GM12891 (cell line): Measurements from ENCODE around the gene RHAG.
"Not testable (repeated sequence)": the region's sequence is repeated elsewhere in the genome, so short reads cannot be mapped to it uniquely, and the experiment has no call there.

Source experiments
- PAX5 ChIP-seq: IDR thresholded peaks from 2 replicates; pipeline ENCODE4 v1.6.1; 2011; ENCODE audit warnings: low read length, moderate library complexity, mild to moderate bottlenecking; ENCODE audit not compliant: insufficient read depth, severe bottlenecking
- POLR2A ChIP-seq: IDR thresholded peaks from 2 replicates; pipeline ENCODE4 v1.6.1; 2011; ENCODE audit warnings: low read depth, low read length, control low read depth
- POLR2AphosphoS5 ChIP-seq: IDR thresholded peaks from 2 replicates; pipeline ENCODE4 v1.6.1; 2011; ENCODE audit warnings: low read depth, low read length, control low read depth
- POU2F2 ChIP-seq: IDR thresholded peaks from 2 replicates; pipeline ENCODE4 v1.6.1; 2011; ENCODE audit warnings: low read depth, mild to moderate bottlenecking, control low read depth, low read length, moderate library complexity
- TAF1 ChIP-seq: IDR thresholded peaks from 2 replicates; pipeline ENCODE4 v1.6.1; 2011; ENCODE audit warnings: low read depth, low read length, control low read depth

DNA sequence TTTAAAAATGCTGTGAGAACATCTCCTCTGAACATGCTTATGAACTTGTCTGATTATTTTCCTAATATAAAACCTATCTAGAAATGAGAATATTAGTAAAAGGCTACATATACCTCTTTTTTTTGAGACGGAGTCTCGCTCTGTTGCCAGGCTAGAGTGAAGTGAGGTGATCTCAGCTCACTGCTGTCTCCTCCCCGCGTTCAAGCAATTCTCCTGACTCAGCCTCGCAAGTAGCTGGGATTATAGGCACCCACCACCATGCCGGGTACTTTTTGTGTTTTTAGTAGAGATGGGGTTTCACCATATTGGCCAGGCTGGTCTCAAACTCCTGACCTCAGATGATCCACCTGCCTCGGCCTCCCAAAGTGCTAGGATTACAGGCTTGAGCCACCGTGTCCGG is 28.4 kb downstream of the RHAG start:
- TF ChIP-seq POLR2AphosphoS5, POLR2A, TAF1, PAX5, POU2F2: not testable (repeated sequence)
